HCT116 (cell line): ENCODE measurements around the gene OR6X1. TPM values are rescaled to one million over a fixed set of nuclear protein-coding genes. Genes with fewer than 3 reads are reported as not detected.

ENCODE experiments used
- ATAC-seq: fragments of 200-7000 bp; cut with Tn5 transposase; 2 replicates; pipeline ENCODE4 v1.9.1; 2020; ENCODE audit warnings: mild to moderate bottlenecking, moderate library complexity
- BruUV-seq: library from RNA; stranded (reverse); fragments of 400-500 nt; replicated peaks from 2 replicates; lab custom pipeline; 2021; lab: Mats Ljungman, UMichigan
- CTCF ChIA-PET: fragments of 300-600 bp; sonication (Branson Sonifier 250); formaldehyde crosslinking; loops from one replicate; lab custom pipeline; 2021; ENCODE audit warnings: antibody characterized with exemption; lab: Charles Lee
- POLR2A ChIA-PET: fragments of 300-600, 350-600 bp; sonication (Branson Sonifier 250); formaldehyde crosslinking; loops from one replicate; lab custom pipeline; 2021; ENCODE audit warnings: antibody characterized with exemption; lab: Charles Lee
- RAD21 ChIA-PET, 2 experiments: fragments of 300-600 bp; sonication (Branson Sonifier 250); formaldehyde crosslinking; loops; one replicate each; lab custom pipeline; 2023; ENCODE audit warnings: low total read pairs in 2 of 2; ENCODE audit not compliant: uncharacterized antibody in 2 of 2, unreplicated experiment in 2 of 2, low non-redundant PET in 1 of 2; lab: Charles Lee
- DNase-seq: peaks from one replicate; pipeline ENCODE4 v3.0.0-alpha.2; 2010; ENCODE audit warnings: low read depth, low spot score
- H2AFZ ChIP-seq: fragments of 200-600 bp; shearing (Covaris generic), sonication (generic); 2 replicates; pipeline ENCODE4 v1.6.1; 2017; ENCODE audit warnings: low read depth, mixed run types, mixed read lengths, antibody characterized with exemption, low read length; ENCODE audit not compliant: poor library complexity, severe bottlenecking
- H3K27ac ChIP-seq: 2 replicates; pipeline ENCODE4 v1.5.1; 2012; ENCODE audit warnings: low read depth, low read length
- H3K27me3 ChIP-seq: fragments of 200-600 bp; sonication (generic); 2 replicates; pipeline ENCODE4 v1.6.1; 2016; ENCODE audit warnings: mixed run types, low read length, mixed read lengths; ENCODE audit not compliant: insufficient read depth
- H3K36me3 ChIP-seq, 2 experiments: fragments of 200-500 bp in 1 of 2; fragments of 200-600 bp in 1 of 2; sonication (Bioruptor generic) in 1 of 2; sonication (generic) in 1 of 2; 2 replicates each; pipeline versions ENCODE4 v1.5.1 to v1.6.1; 2014 to 2016; ENCODE audit warnings: low read length in 2 of 2, inconsistent platforms in 1 of 2, mixed read lengths in 1 of 2, mixed run types in 1 of 2; ENCODE audit not compliant: insufficient read depth in 2 of 2, control insufficient read depth in 1 of 2
- H3K4me1 ChIP-seq, 2 experiments: fragments of 200-600 bp in 1 of 2; sonication (generic) in 1 of 2; 2 replicates each; pipeline versions ENCODE4 v1.5.1 to v1.6.1; 2012 to 2017; ENCODE audit warnings: low read length in 2 of 2, inconsistent platforms in 1 of 2, mild to moderate bottlenecking in 1 of 2, mixed read lengths in 1 of 2, mixed run types in 1 of 2, moderate library complexity in 1 of 2; ENCODE audit not compliant: insufficient read depth in 2 of 2, control insufficient read depth in 1 of 2
- H3K4me2 ChIP-seq: fragments of 200-600 bp; sonication (generic); 2 replicates; pipeline ENCODE4 v1.6.1; 2017; ENCODE audit warnings: mixed run types, low read length, mixed read lengths
- H3K4me3 ChIP-seq, 2 experiments: fragments of 200-600 bp in 1 of 2; sonication (generic) in 1 of 2; replicated peaks in 1 of 2; 2 replicates each; pipeline ENCODE4 v1.5.1; 2011 to 2016; ENCODE audit warnings: low read length in 2 of 2, control low read depth in 1 of 2, low read depth in 1 of 2, mild to moderate bottlenecking in 1 of 2, mixed read lengths in 1 of 2, mixed run types in 1 of 2
- H3K79me2 ChIP-seq: fragments of 200-600 bp; sonication (generic); 2 replicates; pipeline ENCODE4 v1.6.1; 2017; ENCODE audit warnings: mild to moderate bottlenecking, mixed run types, low read length, moderate library complexity, mixed read lengths; ENCODE audit not compliant: insufficient read depth
- H3K9ac ChIP-seq: fragments of 200-600 bp; sonication (generic); 2 replicates; pipeline ENCODE4 v1.6.1; 2016; ENCODE audit warnings: low read length, mixed read lengths
- H3K9me2 ChIP-seq: fragments of 200-600 bp; sonication (generic), shearing (Covaris generic); 2 replicates; pipeline ENCODE4 v1.6.1; 2017; ENCODE audit warnings: mixed run types, mild to moderate bottlenecking, moderate library complexity; ENCODE audit not compliant: insufficient read depth
- H3K9me3 ChIP-seq, 2 experiments: fragments of 200-500 bp in 1 of 2; fragments of 200-600 bp in 1 of 2; sonication (Bioruptor generic) in 1 of 2; sonication (generic) in 1 of 2; 2 replicates each; pipeline ENCODE4 v1.6.1; 2014 to 2017; ENCODE audit warnings: low read length in 2 of 2, mixed read lengths in 2 of 2, inconsistent platforms in 1 of 2, low read depth in 1 of 2, mild to moderate bottlenecking in 1 of 2, mixed run types in 1 of 2, moderate library complexity in 1 of 2; ENCODE audit not compliant: control insufficient read depth in 1 of 2, insufficient read depth in 1 of 2
- H4K20me1 ChIP-seq: fragments of 200-600 bp; sonication (generic), shearing (Covaris generic); 2 replicates; pipeline ENCODE4 v1.6.1; 2017; ENCODE audit warnings: mixed run types, mild to moderate bottlenecking, moderate library complexity; ENCODE audit not compliant: insufficient read depth
- CEBPB ChIP-seq: IDR thresholded peaks from 2 replicates; pipeline ENCODE4 v1.6.1; 2012; ENCODE audit warnings: low read depth
- EZH2phosphoT487 ChIP-seq: fragments of 200-600 bp; IDR thresholded peaks from 2 replicates; pipeline ENCODE4 v1.6.1; 2018; ENCODE audit warnings: antibody characterized with exemption, borderline replicate concordance
- RAD21 ChIP-seq: IDR thresholded peaks from 2 replicates; pipeline ENCODE4 v1.6.1; 2012; ENCODE audit warnings: low read depth, mild to moderate bottlenecking
- SP1 ChIP-seq: IDR thresholded peaks from 2 replicates; pipeline ENCODE4 v1.6.1; 2012; ENCODE audit warnings: low read depth
- SRF ChIP-seq: IDR thresholded peaks from 2 replicates; pipeline ENCODE4 v1.6.1; 2012; ENCODE audit warnings: low read depth
- ZNF274 ChIP-seq: fragments of 200-500 bp; sonication (Bioruptor generic); IDR thresholded peaks from 2 replicates; pipeline ENCODE4 v1.6.1; 2014; ENCODE audit warnings: mild to moderate bottlenecking, low read depth, low read length, inconsistent platforms
- intact Hi-C: fragments of 100-400 bp; cut with micrococcal nuclease; formaldehyde crosslinking; loops from 2 replicates; pipeline ENCODE4 v1.10.0; 2022
- total RNA-seq: library from RNA; stranded (reverse); gene quantifications from one replicate; pipeline ENCODE4 v1.2.1, GENCODE V29; 2021; ENCODE audit not compliant: unreplicated experiment
- TF ChIP-seq, protein P1 (sequence below): IDR thresholded peaks from 2 replicates; pipeline ENCODE4 v1.6.1; 2012
- TF ChIP-seq, protein P2 (sequence below): IDR thresholded peaks from 2 replicates; pipeline ENCODE4 v1.6.1; 2012
- TF ChIP-seq, protein P3 (sequence below): IDR thresholded peaks from 2 replicates; pipeline ENCODE4 v1.6.1; 2011; ENCODE audit warnings: mild to moderate bottlenecking, low read length, moderate library complexity; ENCODE audit not compliant: insufficient replicate concordance; ENCODE audit errors: extremely low read depth
- TF ChIP-seq, protein P4 (sequence below), 3 experiments: fragments of 200-600 bp in 1 of 3; sonication (generic) in 1 of 3; IDR thresholded peaks in 2 of 3; conservative IDR thresholded peaks in 1 of 3; 2 replicates each; pipeline ENCODE4 v1.5.1; 2012 to 2017; ENCODE audit warnings: low read depth in 2 of 3, low read length in 2 of 3, antibody characterized with exemption in 1 of 3, borderline replicate concordance in 1 of 3, control low read depth in 1 of 3, mild to moderate bottlenecking in 1 of 3, mixed read lengths in 1 of 3, mixed run types in 1 of 3, moderate library complexity in 1 of 3; ENCODE audit not compliant: insufficient read depth in 1 of 3

Gene OR6X1
- total RNA-seq, 1 experiment from 2014 or later: not detected

DNA sequence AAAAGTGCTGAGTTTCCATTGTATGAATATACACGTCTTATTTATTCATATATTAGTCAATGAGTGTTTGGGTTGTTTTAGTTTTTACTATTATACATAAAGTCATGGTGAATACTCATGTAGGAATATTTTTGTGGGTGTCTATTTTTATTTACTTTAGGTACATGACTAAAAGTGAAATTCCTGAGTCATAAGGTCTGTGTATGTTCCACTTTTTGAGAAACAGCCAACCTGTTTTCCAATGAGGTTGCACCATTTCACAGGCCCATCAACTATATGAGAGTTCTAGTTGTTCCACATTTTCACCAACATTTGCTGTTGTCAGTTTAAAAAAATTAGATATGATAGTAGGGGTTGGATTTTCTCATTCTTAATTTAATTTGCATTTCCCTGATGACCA is 6.6 kb upstream of the OR6X1 start:
- TF ChIP-seq RAD21 (no peak), CEBPB (no peak), ZNF274 (no peak), SP1 (no peak), EZH2phosphoT487 (no peak), SRF (no peak)
- TF ChIP-seq, protein P1, sequence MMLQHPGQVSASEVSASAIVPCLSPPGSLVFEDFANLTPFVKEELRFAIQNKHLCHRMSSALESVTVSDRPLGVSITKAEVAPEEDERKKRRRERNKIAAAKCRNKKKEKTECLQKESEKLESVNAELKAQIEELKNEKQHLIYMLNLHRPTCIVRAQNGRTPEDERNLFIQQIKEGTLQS: no peak
- TF ChIP-seq, protein P2, sequence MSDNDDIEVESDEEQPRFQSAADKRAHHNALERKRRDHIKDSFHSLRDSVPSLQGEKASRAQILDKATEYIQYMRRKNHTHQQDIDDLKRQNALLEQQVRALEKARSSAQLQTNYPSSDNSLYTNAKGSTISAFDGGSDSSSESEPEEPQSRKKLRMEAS: no peak
- TF ChIP-seq, protein P3, sequence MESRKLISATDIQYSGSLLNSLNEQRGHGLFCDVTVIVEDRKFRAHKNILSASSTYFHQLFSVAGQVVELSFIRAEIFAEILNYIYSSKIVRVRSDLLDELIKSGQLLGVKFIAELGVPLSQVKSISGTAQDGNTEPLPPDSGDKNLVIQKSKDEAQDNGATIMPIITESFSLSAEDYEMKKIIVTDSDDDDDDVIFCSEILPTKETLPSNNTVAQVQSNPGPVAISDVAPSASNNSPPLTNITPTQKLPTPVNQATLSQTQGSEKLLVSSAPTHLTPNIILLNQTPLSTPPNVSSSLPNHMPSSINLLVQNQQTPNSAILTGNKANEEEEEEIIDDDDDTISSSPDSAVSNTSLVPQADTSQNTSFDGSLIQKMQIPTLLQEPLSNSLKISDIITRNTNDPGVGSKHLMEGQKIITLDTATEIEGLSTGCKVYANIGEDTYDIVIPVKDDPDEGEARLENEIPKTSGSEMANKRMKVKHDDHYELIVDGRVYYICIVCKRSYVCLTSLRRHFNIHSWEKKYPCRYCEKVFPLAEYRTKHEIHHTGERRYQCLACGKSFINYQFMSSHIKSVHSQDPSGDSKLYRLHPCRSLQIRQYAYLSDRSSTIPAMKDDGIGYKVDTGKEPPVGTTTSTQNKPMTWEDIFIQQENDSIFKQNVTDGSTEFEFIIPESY: no peak
- TF ChIP-seq, protein P4, sequence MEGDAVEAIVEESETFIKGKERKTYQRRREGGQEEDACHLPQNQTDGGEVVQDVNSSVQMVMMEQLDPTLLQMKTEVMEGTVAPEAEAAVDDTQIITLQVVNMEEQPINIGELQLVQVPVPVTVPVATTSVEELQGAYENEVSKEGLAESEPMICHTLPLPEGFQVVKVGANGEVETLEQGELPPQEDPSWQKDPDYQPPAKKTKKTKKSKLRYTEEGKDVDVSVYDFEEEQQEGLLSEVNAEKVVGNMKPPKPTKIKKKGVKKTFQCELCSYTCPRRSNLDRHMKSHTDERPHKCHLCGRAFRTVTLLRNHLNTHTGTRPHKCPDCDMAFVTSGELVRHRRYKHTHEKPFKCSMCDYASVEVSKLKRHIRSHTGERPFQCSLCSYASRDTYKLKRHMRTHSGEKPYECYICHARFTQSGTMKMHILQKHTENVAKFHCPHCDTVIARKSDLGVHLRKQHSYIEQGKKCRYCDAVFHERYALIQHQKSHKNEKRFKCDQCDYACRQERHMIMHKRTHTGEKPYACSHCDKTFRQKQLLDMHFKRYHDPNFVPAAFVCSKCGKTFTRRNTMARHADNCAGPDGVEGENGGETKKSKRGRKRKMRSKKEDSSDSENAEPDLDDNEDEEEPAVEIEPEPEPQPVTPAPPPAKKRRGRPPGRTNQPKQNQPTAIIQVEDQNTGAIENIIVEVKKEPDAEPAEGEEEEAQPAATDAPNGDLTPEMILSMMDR (IDR thresholded peaks at IDR 0.05 in 2 of 3, conservative IDR thresholded peaks at IDR 0.05 in 1 of 3; ENCODE audit: borderline replicate concordance in 1 of 3, insufficient read depth in 1 of 3, low read depth in 2 of 3, low read length in 2 of 3): no peak
- DNase-seq (no peak), ATAC-seq (no peak)
- H3K9me3 ChIP-seq: no peaks in the 10 kb centered on the region; a peak in 1 of 4 replicates
- H3K9ac ChIP-seq: no peak overlapping the region
- H3K4me3 ChIP-seq: no peak overlapping the region
- intact Hi-C loops: no loop called here
- H3K4me1 ChIP-seq: no peaks in the 10 kb centered on the region
- ChIA-PET POLR2A (no interaction called here), RAD21 (no interaction called here), CTCF (no interaction called here)
- H4K20me1 ChIP-seq: no peaks in the 10 kb centered on the region
- H2AFZ ChIP-seq: no peak overlapping the region
- H3K36me3 ChIP-seq: no peaks in the 10 kb centered on the region
- H3K79me2 ChIP-seq: no peaks in the 10 kb centered on the region
- no TSS peak for BruUV-seq
- no peak overlapping the region for H3K4me2 ChIP-seq
- H3K27ac ChIP-seq: no peak overlapping the region
- H3K27me3 ChIP-seq: peaks cover 35% of the 10 kb centered on the region
- no peaks in the 10 kb centered on the region for H3K9me2 ChIP-seq
